Activated effector memory CD4-positive, alpha-beta T cell treated with anti-CD3 and anti-CD28 coated beads, Interleukin-2, amount 50 U/mL, for 16 hours (primary cell): Measurements from ENCODE around the gene ARHGEF17.
"Not testable (repeated sequence)": the region's sequence is repeated elsewhere in the genome, so short reads cannot be mapped to it uniquely, and the experiment has no call there.

Source experiments
- DNase-seq: peaks from one replicate; pipeline ENCODE4 v3.0.0-alpha.2; 2020

Gene ARHGEF17, protein sequence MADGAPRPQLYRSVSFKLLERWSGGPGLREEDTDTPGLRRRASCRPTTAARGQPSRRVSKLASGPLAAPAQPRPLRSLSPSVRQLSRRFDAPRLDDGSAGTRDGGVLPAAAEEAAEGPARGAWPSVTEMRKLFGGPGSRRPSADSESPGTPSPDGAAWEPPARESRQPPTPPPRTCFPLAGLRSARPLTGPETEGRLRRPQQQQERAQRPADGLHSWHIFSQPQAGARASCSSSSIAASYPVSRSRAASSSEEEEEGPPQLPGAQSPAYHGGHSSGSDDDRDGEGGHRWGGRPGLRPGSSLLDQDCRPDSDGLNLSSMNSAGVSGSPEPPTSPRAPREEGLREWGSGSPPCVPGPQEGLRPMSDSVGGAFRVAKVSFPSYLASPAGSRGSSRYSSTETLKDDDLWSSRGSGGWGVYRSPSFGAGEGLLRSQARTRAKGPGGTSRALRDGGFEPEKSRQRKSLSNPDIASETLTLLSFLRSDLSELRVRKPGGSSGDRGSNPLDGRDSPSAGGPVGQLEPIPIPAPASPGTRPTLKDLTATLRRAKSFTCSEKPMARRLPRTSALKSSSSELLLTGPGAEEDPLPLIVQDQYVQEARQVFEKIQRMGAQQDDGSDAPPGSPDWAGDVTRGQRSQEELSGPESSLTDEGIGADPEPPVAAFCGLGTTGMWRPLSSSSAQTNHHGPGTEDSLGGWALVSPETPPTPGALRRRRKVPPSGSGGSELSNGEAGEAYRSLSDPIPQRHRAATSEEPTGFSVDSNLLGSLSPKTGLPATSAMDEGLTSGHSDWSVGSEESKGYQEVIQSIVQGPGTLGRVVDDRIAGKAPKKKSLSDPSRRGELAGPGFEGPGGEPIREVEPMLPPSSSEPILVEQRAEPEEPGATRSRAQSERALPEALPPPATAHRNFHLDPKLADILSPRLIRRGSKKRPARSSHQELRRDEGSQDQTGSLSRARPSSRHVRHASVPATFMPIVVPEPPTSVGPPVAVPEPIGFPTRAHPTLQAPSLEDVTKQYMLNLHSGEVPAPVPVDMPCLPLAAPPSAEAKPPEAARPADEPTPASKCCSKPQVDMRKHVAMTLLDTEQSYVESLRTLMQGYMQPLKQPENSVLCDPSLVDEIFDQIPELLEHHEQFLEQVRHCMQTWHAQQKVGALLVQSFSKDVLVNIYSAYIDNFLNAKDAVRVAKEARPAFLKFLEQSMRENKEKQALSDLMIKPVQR (N-terminal part only)

DNA sequence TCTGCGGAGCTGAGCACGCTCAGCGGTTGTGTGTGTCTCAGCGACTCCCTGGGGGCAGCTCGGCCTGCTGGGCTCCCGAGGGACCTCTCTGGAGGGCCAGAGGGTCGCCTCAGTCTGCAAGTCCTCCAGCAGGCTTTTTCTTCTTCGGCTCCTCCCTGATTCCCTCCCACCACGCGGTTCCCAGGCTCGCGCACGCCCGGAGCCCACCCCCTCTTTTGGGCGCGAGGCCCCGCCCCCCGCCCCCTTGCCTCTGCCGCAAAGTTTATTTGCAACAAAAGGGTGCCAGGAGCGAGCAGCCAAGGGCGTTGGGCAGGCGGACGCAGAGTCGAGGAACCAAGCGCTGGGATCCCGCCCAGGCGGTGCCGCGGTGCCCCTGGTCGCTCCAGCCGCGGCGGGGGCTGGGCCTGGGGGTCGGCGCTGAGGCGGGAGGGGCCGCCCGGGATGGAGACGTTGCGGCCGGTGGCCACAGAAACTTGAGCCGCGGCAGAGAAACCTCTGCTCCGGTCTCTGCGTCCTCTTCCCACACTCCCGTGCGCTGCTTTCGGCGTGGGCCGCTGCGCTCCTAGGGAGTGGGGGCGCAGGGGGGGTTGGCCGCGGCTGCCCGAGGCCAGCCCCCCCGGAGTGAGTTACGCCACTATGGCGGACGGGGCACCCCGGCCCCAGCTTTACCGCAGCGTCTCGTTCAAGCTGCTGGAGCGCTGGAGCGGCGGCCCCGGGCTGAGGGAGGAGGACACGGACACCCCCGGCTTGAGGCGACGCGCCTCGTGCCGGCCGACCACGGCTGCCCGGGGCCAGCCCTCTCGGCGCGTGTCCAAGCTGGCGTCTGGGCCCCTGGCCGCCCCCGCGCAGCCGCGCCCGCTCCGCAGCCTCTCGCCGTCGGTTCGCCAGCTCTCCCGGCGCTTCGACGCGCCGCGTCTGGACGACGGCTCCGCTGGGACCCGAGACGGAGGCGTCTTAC is at the start of gene ARHGEF17:
Gene ARHGEF17 (plus strand): TSS at position 274 of the 958 bp plus-strand sequence. CDS start 363 bp downstream, at position 637.
- DNase-seq, result peak; percentile 72

DNA sequence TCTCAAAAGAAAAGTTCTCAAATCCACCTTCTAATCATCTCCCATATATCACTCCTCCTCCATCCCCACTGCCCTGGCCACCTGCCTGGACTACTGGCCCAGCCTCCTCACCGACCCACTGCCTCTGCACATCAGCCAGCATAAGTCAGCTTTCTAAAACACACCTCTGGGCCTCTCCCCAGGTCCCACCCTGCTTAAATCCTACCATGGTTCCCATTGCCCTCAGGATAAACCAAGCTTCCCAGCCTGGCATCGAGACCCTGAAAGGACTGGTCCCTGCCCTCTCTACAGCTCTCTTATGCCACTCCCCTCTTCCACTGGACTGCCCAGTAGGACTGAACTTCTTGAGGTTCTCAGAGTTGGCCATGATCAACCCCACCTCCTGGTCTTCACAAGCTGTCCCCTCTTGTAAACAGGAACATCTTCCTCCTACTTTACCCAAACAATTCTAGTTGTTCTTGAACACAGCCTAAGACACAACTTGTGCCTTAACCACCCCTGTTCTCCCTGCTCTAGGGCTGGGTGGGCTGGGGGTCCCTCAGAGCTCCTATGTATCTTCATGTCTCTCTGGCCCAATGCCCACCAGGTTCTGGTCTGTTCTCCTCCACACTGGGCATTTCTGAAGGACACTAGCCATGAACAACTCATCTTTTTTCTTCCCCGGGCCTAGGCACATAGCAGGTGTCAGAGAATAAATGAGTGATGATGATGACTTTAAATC is 48.5 kb upstream of the ARHGEF17 start:
- peak; percentile 45 for DNase-seq

DNA sequence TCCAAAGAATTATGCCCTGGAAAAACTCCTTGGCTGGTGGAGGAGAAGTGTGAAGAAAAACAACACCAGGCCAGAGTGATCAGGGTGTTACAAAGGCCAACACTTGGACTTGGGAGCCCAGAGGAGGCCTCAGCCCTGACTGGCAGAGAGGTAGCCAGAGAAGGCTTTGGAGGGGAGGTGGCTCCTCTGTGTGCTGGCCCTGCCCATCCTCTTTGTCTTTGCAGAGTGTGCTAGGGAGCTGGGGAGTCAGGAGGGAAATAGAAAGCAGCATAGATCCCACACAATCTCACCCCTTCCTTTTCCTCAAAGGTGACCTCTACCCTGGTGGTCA is 48.0 kb upstream of the ARHGEF17 start:
- DNase-seq, result peak; percentile 28

DNA sequence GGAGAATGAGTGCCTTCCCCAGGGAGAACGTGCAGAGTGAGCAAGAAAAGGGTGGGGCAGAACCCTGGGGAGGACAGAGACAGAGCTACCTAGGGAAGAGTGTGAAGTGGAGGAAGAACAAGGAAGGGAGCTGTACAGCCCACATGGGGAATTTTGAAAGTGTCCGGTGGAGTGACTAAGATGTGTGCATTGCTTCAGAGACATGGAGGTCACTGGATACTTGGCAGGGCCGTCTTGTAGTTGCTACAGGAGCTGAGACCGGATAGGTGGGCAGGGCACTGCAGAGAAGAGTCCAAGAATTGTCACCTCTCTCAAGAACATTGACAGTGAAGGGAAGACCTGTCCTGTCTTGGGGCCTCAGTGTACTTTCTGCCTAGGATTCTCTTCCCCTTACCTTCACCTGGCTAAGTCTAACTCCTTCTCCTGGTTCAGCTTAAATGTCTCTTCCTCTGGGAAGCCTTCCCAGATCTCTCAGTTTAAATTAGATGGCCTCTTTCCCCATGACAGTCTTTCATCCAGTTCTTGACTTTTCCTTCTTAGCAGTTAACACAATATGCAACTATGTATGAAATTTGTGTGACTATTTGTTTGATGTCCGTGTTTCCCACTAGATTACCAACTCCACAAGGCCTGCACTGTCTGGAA is 45.1 kb upstream of the ARHGEF17 start:
- peak; percentile 50 for DNase-seq

DNA sequence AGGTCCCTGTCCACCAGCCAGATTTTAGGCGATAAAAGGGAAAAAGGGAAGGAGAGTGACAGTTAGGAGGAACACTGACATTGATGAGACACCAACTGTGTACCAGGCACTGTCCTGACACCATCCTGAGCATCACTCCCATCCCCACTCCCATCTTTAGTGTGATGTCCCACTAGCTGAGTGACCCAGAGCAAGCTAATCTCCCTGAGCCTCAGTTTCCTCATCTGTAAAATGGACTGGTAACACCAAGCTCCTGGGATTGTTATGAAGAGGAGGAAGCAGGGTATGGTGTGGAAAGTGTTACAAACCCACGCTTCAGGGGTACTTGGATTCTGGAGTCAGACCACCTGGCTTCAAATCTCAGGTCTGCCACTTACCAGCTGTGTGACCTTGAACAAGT is 44.4 kb upstream of the ARHGEF17 start:
- no peak for DNase-seq

DNA sequence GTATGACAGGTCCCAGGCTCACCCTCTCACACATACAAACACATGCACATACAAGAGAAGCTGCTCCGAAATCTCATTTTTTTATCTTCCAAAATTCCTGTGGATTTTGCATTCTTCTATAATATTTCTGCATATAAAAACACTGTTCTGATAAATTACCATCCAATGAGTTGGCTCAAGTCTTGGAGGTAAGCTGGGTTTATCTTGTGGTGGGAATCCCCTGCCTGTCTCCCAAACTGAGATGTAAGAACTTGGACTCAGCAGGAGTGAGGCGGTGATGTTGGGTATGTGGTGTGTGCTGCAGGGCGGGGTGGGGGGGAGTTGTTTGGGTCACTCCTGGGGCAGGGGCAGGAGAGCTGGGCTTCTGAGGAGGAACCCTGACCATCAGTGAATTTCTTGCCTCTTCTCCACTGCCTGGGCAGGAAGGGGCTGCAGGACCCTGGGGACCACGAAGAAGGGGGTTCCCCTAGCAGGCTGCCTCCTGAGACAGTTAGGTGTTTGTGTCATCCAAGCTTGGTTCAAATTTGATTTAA is 42.7 kb upstream of the ARHGEF17 start:
- DNase-seq, result no peak

DNA sequence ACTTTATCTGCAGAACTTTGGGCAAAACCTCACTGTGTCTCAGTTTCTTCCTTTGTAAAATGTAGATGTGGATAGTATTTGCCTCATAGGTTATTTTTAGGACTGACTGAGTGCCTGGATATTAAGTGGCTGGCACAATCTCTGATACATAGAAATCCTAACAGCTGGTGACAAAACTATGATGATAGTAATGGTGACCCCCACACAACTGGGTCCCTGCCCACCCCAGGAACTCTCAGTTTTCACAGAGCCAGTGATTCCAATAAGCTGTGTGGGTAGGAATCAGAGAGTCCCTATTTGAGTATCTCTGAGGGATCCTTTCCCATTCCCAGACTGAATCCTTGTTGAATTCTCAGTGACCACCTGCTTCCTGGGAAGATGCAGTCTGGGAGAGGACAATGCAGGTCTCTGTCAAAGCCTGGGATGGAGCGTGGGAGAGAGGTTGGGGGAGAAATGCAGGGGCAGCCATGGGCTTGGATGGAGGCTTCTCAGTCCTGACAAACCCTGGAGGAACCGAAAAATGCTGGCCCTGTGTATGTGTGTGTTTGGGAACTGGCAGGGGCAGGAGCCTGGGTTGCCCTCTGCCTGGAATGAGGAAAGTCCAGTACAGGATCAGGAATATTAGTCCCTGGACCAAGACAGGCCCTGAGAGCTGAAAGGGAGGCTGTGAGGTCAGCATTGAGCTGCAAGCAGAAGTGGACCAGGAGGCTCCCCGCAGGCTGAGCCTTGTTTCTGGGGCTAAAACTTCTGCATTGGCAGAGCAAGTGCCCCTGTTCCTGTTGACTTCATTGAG is 42.0 kb upstream of the ARHGEF17 start:
- peak; percentile 53 for DNase-seq

DNA sequence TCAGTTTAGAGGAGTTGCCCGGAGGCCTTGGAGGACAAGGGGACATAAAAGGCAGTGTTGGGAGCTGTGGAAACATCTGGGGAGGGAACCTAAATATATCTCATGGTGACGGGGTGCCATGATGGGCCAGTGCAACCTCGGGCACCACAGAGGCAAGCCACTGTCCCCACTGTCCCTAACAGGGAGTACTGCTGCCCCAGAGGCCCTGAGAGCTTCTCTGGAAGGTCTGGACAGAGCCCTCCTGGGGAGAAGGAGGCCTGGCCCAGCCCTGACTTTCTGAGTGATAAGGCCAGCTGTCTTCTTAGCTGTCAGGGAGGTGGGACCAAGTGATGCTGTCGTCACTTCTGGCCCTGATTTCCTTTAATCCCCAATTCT is 41.4 kb upstream of the ARHGEF17 start:
- peak; percentile 14 for DNase-seq

DNA sequence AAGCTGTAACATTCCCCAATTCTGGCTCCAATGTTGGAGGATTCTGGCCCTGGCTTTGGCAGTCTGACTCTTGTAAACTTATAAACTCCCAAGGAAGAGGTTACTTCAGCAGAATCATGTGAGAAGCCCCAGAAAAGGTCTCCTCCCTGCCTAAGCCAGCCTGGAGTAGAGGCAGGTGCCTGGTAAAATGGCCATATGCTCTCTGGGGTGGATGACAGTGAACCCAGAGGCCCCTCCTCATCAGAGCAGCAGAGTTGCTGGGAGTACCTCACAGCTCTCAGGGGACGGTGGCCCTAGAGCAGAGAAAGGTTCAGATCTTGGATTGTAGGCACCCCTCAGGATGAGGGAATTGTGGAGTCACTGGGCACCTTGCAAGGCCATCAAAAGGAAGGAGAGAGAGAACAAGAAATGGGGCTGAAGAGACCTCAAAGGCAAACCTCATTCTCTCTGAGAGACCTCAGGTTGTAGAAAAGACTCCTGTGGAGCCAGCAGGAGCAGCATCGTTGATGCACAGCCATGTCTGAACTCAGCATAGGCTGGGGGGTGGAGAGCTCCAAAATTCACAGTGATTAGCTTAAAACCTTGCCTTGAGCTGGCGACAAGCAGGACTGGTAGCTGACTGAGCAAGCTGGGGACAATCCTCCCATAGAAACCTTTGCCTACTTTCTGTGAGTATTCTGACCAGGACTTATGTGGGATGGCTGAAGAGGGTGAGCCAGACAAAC is 40.8 kb upstream of the ARHGEF17 start:
- DNase-seq, result peak; percentile 33

DNA sequence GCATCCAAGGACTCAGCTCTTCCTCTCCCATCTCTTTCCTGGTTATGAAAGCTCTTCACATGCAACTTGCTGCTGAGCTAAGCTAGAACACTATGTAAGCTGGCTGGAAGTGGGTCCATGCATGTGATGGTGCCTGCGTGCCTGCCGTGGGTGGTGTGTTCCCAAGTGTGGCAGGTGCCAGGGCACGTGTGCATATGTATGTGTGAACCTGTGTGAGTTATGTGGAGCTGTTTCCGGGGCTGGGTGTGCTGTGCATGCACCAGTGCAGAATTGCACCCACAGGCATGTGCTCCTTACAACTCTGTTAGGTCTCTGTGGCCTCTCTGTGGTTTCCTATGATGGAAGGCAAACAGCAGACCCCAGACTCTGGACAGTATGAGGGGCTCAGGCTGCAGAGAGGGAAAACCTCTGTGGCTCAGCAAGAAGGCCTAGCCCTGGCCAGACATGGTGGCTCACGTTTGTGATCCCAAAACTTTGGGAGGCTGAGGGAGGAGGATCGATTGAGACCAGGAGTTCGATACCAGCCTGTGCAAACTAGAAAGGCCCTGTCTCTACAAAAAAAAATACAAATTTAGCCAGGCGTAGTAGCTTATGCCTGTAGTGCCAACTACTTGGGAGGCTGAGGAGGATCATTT is 40.1 kb upstream of the ARHGEF17 start:
- DNase-seq, result peak; percentile 24

DNA sequence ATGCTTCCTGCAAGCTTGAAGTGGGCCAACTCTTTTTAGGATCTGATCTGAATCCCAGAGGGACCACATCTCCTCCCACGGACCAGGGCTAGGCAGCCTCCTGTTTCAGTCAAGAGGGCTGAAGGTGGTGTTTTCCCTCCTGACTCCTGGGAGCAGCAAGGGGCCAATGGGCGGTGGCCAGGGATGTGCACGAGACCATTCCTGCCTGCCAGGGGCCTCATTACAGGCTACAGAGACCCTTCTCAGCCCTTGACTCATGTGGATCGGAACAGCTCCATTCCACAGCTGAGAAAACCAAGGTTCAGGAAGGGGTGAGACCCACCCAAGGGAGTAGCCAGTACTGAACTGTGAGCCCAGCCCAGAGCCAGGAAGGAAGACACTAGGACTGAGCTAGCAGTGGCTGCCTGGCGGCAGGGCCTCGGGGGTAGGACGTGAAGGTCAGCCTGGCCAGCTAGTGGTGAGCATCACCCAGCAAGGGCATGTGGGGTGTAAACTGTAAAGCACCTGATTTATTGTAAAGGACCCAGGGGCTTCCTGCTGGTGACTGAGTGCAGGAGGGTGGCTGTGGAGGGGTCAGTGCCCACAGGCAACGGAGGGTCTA is 39.3 kb upstream of the ARHGEF17 start:
- peak; percentile 34 for DNase-seq

DNA sequence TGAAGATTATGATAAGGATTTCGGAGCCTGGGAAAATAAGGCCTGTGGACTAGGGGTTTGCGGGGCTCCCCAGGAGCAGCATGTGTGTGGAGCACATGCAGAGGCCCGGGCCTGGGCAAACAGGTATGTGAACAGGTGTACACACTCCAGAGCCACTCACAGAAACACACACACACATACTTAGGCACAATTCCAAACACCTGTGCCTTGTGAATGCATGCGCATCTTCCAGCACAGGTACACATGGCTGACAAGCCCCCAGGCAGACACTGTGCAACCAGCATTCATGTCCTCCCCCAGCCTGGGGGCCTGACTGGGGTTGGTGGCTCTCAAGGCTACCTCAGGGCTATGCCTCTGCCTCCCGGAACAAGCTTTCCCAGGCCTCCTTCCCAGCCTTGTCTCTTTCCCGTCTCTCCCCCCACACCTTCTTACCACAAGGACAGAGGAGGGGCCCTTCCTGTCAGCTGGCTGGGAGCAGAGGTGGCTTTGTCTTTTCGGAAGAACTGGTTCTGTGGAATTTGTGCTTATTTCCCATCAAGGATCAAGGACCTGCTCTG is 38.5 kb upstream of the ARHGEF17 start:
- peak; percentile 25 for DNase-seq

DNA sequence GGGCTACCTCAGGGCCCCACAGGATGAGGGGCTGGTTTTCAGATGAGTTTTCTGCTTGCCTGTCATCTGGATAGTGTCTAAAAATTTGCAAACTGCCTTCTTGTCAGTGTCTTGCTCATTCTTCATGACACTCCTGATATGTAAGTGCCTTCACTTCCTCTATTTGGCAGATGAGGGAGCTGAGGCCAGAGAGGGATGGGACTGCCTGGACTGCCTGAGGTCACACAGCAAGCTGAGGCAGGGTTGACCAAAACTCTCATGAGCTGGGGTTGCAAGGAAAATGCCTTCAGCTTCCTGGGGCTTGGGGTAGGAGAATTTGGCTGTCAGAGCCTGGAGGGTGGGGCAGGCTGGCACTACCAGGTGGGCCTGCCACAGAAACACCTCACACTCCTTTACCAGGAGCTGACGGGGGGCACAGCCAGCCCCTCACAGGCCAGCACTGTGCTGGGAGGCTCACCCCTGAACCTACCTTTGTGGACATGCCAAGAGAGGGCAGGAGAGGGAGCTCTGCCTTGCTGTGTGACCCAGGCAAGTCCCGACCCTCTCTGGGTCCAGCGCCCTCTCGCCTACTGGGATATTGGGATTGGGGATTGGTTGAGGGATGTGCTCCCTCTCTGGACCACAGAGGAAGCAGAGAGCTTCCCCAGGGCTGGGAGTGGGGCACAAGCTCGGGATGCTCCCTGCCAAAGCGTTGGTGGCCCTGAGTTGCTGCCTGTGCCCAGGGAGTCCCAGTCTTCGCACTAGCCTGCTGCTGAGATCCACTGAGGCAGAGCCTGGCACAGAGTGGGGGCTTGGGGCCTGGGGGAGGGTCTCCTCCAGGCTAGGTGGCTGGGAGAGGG is 37.8 kb upstream of the ARHGEF17 start:
- peak; percentile 44 for DNase-seq

DNA sequence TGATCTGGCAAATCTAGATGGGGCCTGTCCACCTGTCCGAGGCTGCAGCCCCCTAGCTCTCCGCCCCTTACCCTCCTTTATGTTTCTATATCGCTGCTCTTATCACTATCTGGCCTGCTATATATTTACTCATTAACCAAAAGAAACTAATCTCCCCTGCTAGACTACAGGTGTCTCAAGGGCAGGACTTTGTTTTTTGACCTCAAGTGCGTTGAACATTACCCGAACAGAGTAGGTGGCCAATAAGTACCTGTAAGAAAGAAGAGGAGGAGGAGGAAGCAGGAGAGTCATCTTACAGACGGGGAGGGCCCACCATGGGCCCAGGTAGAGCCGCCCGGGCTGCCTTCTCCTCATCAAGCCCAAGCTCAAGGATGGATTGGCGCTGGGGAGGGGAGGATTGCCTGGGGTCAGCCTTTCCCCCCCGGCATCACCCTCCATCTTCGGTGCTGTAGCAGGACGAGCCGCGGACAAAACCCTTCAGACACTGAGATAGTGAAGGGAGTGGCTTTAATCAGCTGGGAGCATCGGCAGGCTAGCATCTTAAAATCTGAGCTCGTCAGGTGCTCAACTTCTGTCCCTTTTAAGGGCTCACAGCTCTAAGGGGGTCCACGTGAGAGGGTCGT is 37.1 kb upstream of the ARHGEF17 start:
- DNase-seq, result peak; percentile 30

DNA sequence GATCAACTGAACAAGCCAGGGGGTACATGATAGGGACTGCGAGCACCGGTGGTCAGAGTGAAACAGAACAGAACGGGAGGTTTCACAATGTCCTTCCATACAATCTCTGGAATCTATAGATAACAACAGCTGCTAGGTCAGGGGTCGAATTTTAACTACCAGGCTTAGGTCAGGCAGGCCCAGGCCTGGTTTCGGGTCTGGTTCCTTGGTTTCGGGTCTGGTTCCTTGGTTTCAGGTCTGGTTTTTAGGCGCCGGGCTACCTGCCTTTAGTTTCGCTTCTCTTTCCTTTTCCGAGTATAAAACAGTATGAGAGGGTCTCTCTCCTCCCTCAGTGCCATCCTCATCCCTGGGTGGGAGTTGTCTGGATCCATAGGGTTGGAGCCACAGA is 36.6 kb upstream of the ARHGEF17 start:
- DNase-seq, result not testable (repeated sequence)

DNA sequence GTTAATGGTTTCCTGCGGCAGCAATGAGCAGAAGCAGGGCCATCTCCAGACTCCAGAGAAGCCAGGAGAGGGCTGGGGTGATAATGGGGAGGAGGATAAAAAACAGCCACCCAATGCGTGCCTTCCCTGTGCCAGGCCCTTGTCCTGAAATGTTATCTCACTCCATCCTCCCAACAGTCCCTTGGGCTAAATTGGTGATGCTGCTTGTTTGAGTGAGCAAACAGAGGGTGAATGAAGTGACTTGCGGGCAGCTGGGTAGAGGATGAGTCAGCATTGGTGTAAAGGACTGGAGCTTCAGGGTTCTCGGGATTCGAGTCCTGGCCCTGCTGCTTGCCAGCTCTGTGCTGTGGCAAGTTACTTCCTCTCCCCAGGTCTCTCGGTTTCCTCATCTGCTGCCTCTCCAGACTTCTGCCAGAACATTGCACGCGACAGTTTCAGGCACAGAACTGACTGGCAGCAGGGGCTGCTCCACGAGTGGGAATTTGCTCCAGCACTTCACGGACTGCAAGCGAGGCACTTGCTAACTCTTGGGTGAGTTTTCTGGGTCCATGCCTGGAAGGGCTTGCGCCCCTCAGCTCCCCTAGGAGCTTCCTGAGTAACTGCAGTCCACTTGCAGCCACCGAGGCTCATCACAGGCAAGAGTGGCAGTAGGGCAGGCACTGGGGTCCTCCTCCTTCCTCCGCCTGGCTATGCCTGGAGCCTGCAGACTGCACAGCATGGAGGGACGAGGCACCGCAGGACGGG is 36.0 kb upstream of the ARHGEF17 start, which contains the start of gene P2RY6:
Gene P2RY6 (plus strand): TSS at position 403 of the 744 bp plus-strand sequence. CDS start 24,181 bp downstream, outside the sequence.
- peak; percentile 55 for DNase-seq
